Activated T-cell treated with anti-CD3 and anti-CD28 coated beads, Interleukin-2, amount 50 U/mL, for 4 hours (primary cell): ENCODE measurements around the gene ZBTB18. TPM values are rescaled to one million over a fixed set of nuclear protein-coding genes. Genes with fewer than 3 reads are reported as not detected.
"Not testable (repeated sequence)": the region's sequence is repeated elsewhere in the genome, so short reads cannot be mapped to it uniquely, and the experiment has no call there.

Experiments used
- ATAC-seq, 2 donors: fragments of 200-7000 bp; cut with Tn5 transposase; one replicate each; pipeline ENCODE4 v1.10.0; 2021
- DNase-seq: peaks from one replicate; pipeline ENCODE4 v3.0.0-alpha.2; 2020
- H3K27me3 Mint-ChIP-seq: one replicate; pipeline ENCODE4 v1.8.0; 2021; ENCODE audit warnings: low read depth, mixed read lengths
- H3K36me3 Mint-ChIP-seq: one replicate; pipeline ENCODE4 v1.8.0; 2022; ENCODE audit warnings: mixed read lengths; ENCODE audit not compliant: insufficient read depth
- H3K4me1 Mint-ChIP-seq: one replicate; pipeline ENCODE4 v1.8.0; 2021; ENCODE audit warnings: low read depth, mixed read lengths
- H3K4me3 Mint-ChIP-seq: one replicate; pipeline ENCODE4 v1.8.0; 2021; ENCODE audit warnings: mild to moderate bottlenecking, moderate library complexity, mixed read lengths
- H3K9me3 Mint-ChIP-seq: one replicate; pipeline ENCODE4 v1.8.0; 2021; ENCODE audit warnings: mixed read lengths
- total RNA-seq, 3 donors: library from RNA; stranded (reverse); gene quantifications; one replicate each; pipeline ENCODE4 v1.2.1, GENCODE V29; 2021

Gene ZBTB18
- total RNA-seq, 3 donors from 2014 or later, result 4.9 to 6.5 (median 5.2) TPM

- Mint-ChIP-seq H3K4me3 (no peak overlapping the region), H3K27me3 (peaks cover 9% of the 10 kb centered on the region), H3K9me3 (peaks cover 3% of the 10 kb centered on the region), H3K4me1 (no peaks in the 10 kb centered on the region), H3K36me3 (peaks cover 1% of the 10 kb centered on the region)
- ATAC-seq (no peak), DNase-seq (no peak)
These were observed 28.1 kb upstream of the ZBTB18 start for GRCh38 chr1:244022864-244023440.

- Mint-ChIP-seq H3K36me3 (no peaks in the 10 kb centered on the region), H3K9me3 (no peaks in the 10 kb centered on the region), H3K4me1 (no peaks in the 10 kb centered on the region), H3K27me3 (peaks cover 5% of the 10 kb centered on the region), H3K4me3 (no peak overlapping the region)
- DNase-seq (no peak), ATAC-seq (no peak)
These were observed 23.5 kb upstream of the ZBTB18 start for GRCh38 chr1:244027491-244028145.

GRCh38 chr1:244028701-244029100, 22.4 kb upstream of the ZBTB18 start:
- ATAC-seq (no peak), DNase-seq (no peak)
- peaks cover 8% of the 10 kb centered on the region for H3K27me3 Mint-ChIP-seq
- H3K4me1 Mint-ChIP-seq, result no peaks in the 10 kb centered on the region
- H3K4me3 Mint-ChIP-seq, result no peak overlapping the region
- no peaks in the 10 kb centered on the region for H3K36me3 Mint-ChIP-seq
- no peaks in the 10 kb centered on the region for H3K9me3 Mint-ChIP-seq

GRCh38 chr1:244029124-244029523, 22.0 kb upstream of the ZBTB18 start:
- Mint-ChIP-seq H3K27me3 (peaks cover 8% of the 10 kb centered on the region), H3K4me3 (no peak overlapping the region), H3K4me1 (no peaks in the 10 kb centered on the region), H3K36me3 (no peaks in the 10 kb centered on the region), H3K9me3 (no peaks in the 10 kb centered on the region)
- ATAC-seq (no peak), DNase-seq (no peak)

- Mint-ChIP-seq H3K27me3 (peaks cover 8% of the 10 kb centered on the region), H3K36me3 (no peaks in the 10 kb centered on the region), H3K4me3 (no peak overlapping the region), H3K9me3 (no peaks in the 10 kb centered on the region), H3K4me1 (no peaks in the 10 kb centered on the region)
- DNase-seq (no peak), ATAC-seq (no peak)
These were observed 20.5 kb upstream of the ZBTB18 start for GRCh38 chr1:244030481-244031040.

- ATAC-seq (no peak), DNase-seq (no peak)
- Mint-ChIP-seq H3K36me3 (no peaks in the 10 kb centered on the region), H3K27me3 (peaks cover 8% of the 10 kb centered on the region), H3K4me1 (no peaks in the 10 kb centered on the region), H3K9me3 (no peaks in the 10 kb centered on the region), H3K4me3 (no peak overlapping the region)
These were observed 15.7 kb upstream of the ZBTB18 start for GRCh38 chr1:244035358-244035757.

- Mint-ChIP-seq H3K27me3 (peaks cover 8% of the 10 kb centered on the region), H3K36me3 (no peaks in the 10 kb centered on the region), H3K9me3 (no peaks in the 10 kb centered on the region), H3K4me3 (no peak overlapping the region), H3K4me1 (no peaks in the 10 kb centered on the region)
- DNase-seq, result no peak
- ATAC-seq, result no peak
These were observed 13.8 kb upstream of the ZBTB18 start for GRCh38 chr1:244037252-244037651.

GRCh38 chr1:244041466-244042120, 9.5 kb upstream of the ZBTB18 start:
- Mint-ChIP-seq H3K9me3 (no peaks in the 10 kb centered on the region), H3K4me3 (no peak overlapping the region), H3K4me1 (peaks cover 17% of the 10 kb centered on the region), H3K36me3 (no peaks in the 10 kb centered on the region), H3K27me3 (peaks cover 5% of the 10 kb centered on the region)
- no peak for DNase-seq
- ATAC-seq, result no peak

GRCh38 chr1:244042293-244042692, 8.8 kb upstream of the ZBTB18 start:
- H3K27me3 Mint-ChIP-seq, result peaks cover 2% of the 10 kb centered on the region
- H3K4me3 Mint-ChIP-seq, result no peak overlapping the region
- no peaks in the 10 kb centered on the region for H3K9me3 Mint-ChIP-seq
- H3K36me3 Mint-ChIP-seq, result no peaks in the 10 kb centered on the region
- no peak for ATAC-seq
- DNase-seq, result no peak
- H3K4me1 Mint-ChIP-seq, result peaks cover 24% of the 10 kb centered on the region

GRCh38 chr1:244044423-244044822, 6.7 kb upstream of the ZBTB18 start:
- H3K27me3 Mint-ChIP-seq, result peaks cover 2% of the 10 kb centered on the region
- H3K36me3 Mint-ChIP-seq, result no peaks in the 10 kb centered on the region
- H3K4me3 Mint-ChIP-seq, result no peak overlapping the region
- DNase-seq (no peak), ATAC-seq (no peak)
- H3K4me1 Mint-ChIP-seq, result peaks cover 26% of the 10 kb centered on the region
- no peaks in the 10 kb centered on the region for H3K9me3 Mint-ChIP-seq

- H3K9me3 Mint-ChIP-seq, H3K36me3 Mint-ChIP-seq, H3K4me3 Mint-ChIP-seq, H3K27me3 Mint-ChIP-seq, DNase-seq, ATAC-seq: not testable (repeated sequence)
- peaks cover 42% of the 10 kb centered on the region for H3K4me1 Mint-ChIP-seq
These were observed 4.8 kb upstream of the ZBTB18 start for GRCh38 chr1:244046254-244046653.

GRCh38 chr1:244046907-244047611, 4.0 kb upstream of the ZBTB18 start:
- Mint-ChIP-seq H3K27me3 (peaks cover 2% of the 10 kb centered on the region), H3K4me3 (peak overlapping the region; percentile 96), H3K9me3 (no peaks in the 10 kb centered on the region), H3K36me3 (no peaks in the 10 kb centered on the region), H3K4me1 (peaks cover 42% of the 10 kb centered on the region)
- DNase-seq, result no peak
- no peak for ATAC-seq

- peak overlapping the region; percentile 96 for H3K4me3 Mint-ChIP-seq
- H3K27me3 Mint-ChIP-seq, result peaks cover 2% of the 10 kb centered on the region
- no peaks in the 10 kb centered on the region for H3K9me3 Mint-ChIP-seq
- ATAC-seq (peak in 1 of 2 donors; percentile 79), DNase-seq (no peak)
- peaks cover 42% of the 10 kb centered on the region for H3K4me1 Mint-ChIP-seq
- no peaks in the 10 kb centered on the region for H3K36me3 Mint-ChIP-seq
These were observed 3.3 kb upstream of the ZBTB18 start for GRCh38 chr1:244047621-244048255.
